Glomerular visceral epithelial cell (primary cell): Measurements from ENCODE around the gene GLT6D1.
"Not testable (repeated sequence)": the region's sequence is repeated elsewhere in the genome, so short reads cannot be mapped to it uniquely, and the experiment has no call there.

Experiments
- DNase-seq: peaks from one replicate; pipeline ENCODE4 v3.0.0-alpha.2; 2016; ENCODE audit errors: extremely low spot score

GLT6D1 gene

DNA sequence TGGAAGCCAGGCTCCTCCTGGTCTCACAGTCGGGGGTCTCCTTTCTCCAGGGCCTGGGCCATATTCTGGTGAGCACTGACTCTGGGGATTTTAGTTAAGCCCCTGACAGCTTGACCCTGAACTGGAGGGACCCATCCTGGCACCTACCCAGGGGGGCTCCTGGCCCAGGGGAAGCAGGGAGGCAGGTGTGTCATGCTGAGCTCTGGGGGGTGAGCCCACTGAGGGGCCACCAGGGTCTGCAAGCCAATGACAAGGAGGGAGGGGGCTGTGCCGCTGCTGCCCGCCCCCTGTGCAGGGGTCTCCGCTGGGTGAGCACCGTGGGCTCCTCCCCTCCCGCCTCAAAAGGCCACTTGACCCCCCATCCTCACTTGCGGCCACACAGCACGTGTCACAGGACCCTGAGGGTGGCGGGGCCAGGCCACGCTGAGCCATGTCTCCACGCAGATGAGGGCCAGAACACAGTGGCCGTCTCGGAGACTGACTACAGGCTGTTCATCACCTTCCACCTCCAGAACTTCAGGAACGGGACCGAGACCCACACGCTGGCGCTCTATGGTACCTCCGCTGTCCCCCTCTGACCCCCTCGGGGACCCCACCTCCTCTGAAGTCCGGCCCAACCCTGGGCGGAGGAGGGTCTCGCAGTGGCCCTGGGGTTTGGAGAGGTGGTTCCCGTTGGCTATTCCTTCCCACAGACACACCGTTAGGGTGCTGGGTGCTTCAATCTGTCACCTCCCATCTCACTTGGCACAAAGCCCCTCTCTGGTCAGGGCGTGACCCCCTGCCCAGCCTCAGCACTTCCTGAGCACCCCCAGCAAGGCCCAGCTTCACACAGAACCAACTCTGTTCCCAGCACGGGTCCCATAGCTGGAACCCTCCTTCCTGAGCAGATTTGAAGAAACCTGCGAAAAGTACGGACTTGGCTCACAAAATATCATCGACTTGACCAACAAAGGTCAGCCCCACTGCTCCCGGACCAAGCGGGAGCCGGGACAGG is 25.8 kb upstream of the GLT6D1 start:
- no peak for DNase-seq

GRCh38 chr9:135664266-135664665 is 24.9 kb upstream of the GLT6D1 start:
- DNase-seq, result no peak

GRCh38 chr9:135663857-135664256 is 24.5 kb upstream of the GLT6D1 start:
- DNase-seq, result no peak

DNA sequence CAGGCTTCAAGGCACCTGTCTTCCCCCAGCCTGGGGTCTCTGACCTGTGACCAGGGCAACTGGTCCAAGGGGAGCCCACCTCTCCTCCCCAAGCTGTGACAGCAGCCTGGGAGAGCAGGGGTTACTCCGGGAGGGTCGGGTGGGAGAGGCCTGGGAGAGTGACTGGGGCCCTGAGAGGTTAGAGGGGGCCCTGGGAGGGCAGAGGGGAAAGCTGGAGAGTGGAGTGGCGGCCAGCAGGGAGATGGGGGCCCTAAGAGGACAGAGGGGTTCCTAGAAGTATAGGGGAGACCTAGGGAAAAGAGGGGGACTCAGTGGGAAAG is 24.1 kb upstream of the GLT6D1 start:
- DNase-seq, result no peak

GRCh38 chr9:135662758-135663450 is 23.6 kb upstream of the GLT6D1 start, which contains the start of gene LCN9:
Gene LCN9 (plus strand): TSS chr9:135663309. CDS start chr9:135663322, 13 bp downstream.
- no peak for DNase-seq

- DNase-seq, result no peak
These were observed 22.6 kb upstream of the GLT6D1 start for GRCh38 chr9:135661816-135662560.

DNA sequence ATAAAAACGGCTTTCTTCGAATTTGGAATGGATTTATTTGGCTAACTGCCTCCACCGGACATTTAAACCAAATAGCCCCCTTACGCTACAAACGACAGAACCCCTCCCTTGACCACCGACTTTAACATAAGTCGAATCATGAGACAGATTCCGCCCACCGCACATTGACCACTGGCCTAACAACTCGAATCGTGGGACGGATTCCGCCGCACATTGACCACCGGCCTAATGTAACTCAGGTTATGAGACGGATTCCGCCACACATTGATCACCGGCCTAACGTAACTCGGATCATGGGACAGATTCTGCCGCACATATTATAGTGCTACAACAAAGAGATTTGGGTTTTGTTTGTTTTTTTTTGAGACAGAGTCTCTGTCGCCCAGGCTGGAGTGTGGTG is 21.1 kb upstream of the GLT6D1 start:
- no peak for DNase-seq

DNA sequence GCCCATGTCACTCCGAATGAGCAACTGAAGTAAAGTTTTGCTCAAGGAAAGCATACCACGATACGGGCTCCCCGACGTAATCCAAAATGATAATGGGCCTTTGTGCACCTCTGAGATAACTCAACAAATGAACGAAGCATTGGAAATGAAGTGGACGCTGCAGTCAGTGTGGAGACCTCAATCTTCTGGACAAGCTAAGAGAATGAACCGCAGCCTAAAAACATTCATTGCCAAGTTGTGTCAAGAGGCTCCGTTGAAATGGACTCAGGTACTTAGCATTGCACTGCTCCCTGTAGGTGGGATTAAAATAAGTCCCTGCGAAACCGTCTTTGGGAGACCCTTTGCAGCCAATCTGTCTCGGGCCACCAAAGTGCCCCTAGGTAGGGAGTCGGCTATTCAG is 19.9 kb upstream of the GLT6D1 start:
- DNase-seq, result no peak

DNA sequence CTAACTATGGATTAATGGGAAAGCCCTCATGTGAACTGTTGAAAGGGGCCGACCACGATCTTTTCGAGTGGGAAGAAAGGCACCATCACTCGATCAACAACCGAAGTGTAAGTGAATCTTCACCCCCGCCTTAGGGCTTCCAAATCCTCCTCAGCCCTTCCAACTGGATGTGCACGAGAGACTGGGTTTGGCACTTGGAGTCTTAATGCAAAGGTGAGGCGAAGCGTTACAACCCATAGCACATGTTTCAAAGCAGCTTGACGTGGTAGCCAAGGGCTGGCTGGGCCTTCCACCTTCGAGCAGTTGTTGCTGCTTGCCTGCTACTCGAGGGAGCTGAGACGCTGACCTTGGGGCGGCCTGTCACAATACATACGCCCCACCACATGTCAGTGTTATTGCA is 18.1 kb upstream of the GLT6D1 start:
- no peak for DNase-seq

DNA sequence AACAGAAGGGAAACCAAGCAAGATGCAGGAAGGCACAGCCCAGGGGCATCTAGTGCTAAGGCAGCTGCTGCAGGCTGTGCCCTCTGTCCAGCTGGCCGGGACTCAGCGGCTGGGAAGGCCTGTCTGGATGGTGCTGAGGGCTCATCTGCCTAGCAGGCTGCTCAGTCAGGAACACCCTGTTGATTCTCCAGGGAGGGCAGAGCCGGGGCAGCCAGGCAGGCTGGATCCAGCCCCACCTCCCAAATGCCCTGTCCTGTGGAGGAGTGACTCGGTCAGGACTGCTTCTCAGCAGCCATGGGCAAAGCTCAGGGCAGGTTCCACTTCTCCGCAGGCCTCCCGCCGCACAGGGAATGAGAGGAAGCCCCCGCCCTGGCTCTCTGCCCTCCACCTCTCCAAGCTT is 16.0 kb upstream of the GLT6D1 start:
- DNase-seq, result no peak

- DNase-seq, result no peak
These were observed 11.1 kb upstream of the GLT6D1 start for GRCh38 chr9:135650408-135650807.

DNA sequence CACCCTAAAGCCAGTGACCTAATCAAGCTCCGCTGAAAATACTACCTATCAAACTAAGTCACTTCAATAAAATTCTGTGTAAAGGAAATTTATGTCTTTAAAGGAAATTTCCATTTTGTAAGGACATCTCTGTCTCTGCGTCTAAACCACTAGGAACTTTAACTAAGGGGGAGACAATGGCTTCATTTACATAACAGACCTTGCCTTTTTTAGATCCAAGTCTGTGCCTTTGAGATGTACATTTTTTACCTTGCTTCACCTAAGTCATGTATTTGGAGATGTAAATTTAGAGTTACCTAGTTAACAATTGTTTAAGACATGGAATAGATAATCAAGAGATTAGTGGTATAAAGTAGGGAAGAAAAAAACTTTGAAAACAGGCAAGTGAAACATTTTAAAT is 10.2 kb upstream of the GLT6D1 start:
- no peak for DNase-seq

DNA sequence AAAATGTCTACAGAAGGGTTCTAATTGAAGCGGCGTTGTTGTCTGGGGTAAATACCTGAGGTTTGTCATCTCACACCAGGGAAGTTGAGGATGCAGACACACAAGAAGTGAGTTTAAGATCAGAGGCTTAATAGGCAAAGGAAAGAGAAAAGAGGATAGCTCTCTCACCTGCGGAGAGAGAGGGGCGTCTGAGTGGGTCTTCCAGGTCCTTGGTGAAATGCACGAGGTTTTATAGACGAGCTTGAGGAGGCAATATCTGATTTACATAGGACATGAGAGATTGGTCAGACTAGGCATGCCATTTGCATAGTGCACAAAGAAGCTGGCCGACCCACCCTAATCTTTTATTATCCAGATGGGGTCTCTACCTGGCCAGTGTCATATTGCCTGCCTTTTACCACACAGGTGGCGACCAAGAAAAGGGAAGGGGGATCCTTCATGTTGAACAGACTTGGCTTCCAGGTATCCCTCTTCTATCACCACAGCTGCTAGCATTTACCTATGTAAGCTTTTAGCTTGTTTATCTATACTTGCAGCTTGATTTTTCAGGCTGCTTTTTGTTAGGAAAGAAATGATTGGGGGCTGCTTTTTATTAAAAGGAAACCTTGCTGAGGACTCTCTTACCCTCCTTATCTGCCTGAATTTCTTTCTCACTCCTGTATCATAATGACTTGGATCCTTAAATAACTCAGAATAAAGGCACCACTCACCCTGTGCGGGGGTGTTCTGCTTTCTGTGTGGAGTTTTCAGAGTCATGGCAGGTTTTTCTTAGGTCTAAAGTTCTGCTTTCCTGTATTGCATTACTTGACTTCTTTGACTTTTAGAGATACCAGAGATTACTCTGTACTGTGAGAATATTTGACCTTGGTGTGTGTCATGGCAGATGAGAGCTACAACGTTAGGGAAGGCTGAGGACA is 9.4 kb upstream of the GLT6D1 start:
- DNase-seq, result no peak

- no peak for DNase-seq
These were observed 8.5 kb upstream of the GLT6D1 start for GRCh38 chr9:135647884-135648283.

DNA sequence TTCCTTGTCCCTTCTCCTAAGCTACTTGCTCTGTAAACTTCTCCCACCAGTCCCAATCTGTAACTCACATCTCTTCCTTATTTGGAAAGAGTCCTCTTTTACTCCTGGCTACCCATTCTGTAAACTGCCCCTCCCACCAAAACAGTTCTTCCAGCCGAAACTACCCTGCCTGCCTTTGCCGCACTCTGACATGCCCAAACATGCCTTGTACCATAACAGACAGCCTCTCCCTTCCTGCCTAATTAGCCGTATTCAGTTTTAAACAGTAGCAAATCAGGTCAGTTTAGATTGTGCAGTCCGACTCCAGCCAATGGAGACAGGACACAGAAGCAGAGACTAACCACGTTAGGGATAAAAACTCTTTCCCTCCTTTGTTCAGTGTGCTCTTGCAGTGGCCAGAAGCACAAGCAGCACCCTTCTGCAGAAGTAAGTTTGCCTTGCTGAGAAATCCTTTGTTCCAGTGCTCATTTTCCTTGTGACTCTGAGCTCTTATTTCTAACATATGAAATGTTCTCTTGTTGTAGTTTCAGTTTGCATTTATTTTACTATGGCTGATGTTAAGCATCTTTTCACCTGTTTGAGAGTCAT is 5.4 kb upstream of the GLT6D1 start:
- no peak for DNase-seq

DNA sequence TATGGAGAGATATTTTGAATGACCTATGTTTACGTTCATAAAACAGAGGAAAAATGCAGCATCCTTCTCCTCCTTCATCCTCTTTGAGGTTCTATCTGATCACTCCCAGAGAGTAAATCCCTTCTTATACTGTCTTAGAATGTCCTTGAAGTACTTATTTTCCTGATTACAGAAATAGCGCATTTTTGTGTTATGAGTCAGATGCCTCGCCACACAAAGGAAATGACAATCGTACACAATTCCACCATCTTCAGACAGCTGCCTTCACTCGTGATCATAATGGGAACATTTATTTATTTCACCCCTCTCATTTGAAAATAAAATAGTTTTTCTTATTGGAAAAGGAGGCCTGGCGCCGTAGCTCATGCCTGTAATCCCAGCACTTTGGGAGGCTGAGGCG is 2.4 kb upstream of the GLT6D1 start:
- DNase-seq, result no peak

GRCh38 chr9:135641047-135641446 is 1.7 kb upstream of the GLT6D1 start:
- DNase-seq, result no peak

DNA sequence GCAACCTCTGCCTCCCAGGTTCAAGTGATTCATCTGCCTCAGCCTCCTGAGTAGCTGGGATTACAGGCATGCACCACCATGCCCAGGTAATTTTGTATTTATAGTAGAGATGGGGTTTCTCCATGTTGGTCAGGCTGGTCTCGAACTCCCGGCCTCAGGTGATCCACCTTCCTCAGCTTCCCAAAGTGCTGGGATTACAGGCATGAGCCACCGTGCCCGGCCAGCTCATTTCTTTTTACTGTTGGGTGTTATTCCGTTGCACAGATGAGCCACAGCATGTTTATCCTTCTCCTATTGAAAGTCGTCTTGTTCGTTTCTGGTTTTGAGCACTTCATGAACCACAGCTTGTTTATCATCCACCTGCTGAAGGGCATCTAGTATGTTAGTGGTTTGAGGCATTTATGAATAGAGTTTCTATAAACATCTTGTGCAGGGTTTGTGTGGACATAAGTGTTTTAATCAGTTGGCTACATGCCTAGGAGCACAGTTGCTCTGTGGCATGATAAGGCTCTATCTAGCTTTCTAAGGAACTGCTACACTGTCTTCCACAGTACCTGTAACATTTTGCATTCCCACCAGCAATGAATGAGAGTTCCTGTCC is 2.3 kb downstream of the GLT6D1 start:
- DNase-seq, result not testable (repeated sequence)

DNA sequence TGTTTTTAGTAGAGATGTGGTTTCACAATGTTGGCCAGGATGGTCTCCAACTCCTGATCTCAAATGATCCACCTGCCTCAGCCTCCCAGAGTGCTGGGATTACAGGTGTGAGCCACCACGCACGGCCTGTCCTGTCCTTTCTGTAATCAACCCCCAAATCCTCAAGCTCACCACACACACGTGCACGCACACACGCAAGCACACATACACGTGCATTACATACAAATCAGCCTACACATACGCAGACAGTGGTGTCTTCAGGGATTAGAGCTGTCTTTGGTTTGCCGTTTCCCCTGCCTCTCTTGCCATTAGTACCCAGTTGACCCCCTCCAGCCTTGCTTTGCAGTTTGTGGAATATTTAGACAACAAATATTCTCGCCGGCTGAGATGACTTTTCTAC is 6.5 kb downstream of the GLT6D1 start:
- no peak for DNase-seq

- no peak for DNase-seq
These were observed 15.1 kb downstream of the GLT6D1 start for GRCh38 chr9:135624282-135624681.
